ENCODE results near the gene PPM1L.

GRCh38 chr3:160981217-160981938, 225.3 kb downstream of the PPM1L start:
- TF ChIP-seq EZH2 (IDR thresholded peaks at IDR 0.05; ENCODE audit: borderline replicate concordance, low read depth, low read length, poor library complexity, severe bottlenecking) (no peak), CTCF (conservative IDR thresholded peaks at IDR 0.05; ENCODE audit: low read depth, low read length) (no peak)
